IMR-90 (cell line): Measurements from ENCODE around the gene DIPK1B. TPM values are rescaled to one million over a fixed set of nuclear protein-coding genes. Genes with fewer than 3 reads are reported as not detected.

Experiments used
- ATAC-seq: fragments of 200-7000 bp; cut with Tn5 transposase; 2 replicates; pipeline ENCODE4 v1.9.1; 2020; ENCODE audit warnings: low read depth, mild to moderate bottlenecking, moderate library complexity
- BruUV-seq: library from RNA; stranded (reverse); fragments of 400-500 nt; replicated peaks from 2 replicates; lab custom pipeline; 2021; lab: Mats Ljungman, UMichigan
- CTCF ChIA-PET: fragments of 300-600 bp; formaldehyde crosslinking; extraction: SDS; loops from one replicate; lab custom pipeline; 2021; ENCODE audit warnings: antibody characterized with exemption; lab: Yijun Ruan, JAX
- POLR2A ChIA-PET: fragments of 300-600 bp; sonication (Branson Sonifier 250); formaldehyde crosslinking; loops from one replicate; lab custom pipeline; 2022; ENCODE audit warnings: antibody characterized with exemption; ENCODE audit not compliant: unreplicated experiment; lab: Charles Lee
- DNase-seq: peaks from one replicate; pipeline ENCODE4 v3.0.0; 2013
- H2AFZ ChIP-seq: replicated peaks from 2 replicates; pipeline ENCODE3; 2013; ENCODE audit warnings: low read length, mild to moderate bottlenecking; ENCODE audit not compliant: poor library complexity
- H2AK5ac ChIP-seq: 2 replicates; pipeline ENCODE4 v1.6.1; 2013; ENCODE audit warnings: low read depth, low read length, inconsistent platforms
- H2AK9ac ChIP-seq: replicated peaks from 2 replicates; pipeline ENCODE3; 2013; ENCODE audit warnings: mild to moderate bottlenecking, low read depth, low read length, moderate library complexity; ENCODE audit not compliant: poor library complexity
- H2BK120ac ChIP-seq: 2 replicates; pipeline ENCODE4 v1.6.1; 2013; ENCODE audit warnings: low read depth, low read length, inconsistent platforms
- H2BK15ac ChIP-seq: 3 replicates; pipeline ENCODE4 v1.6.1; 2013; ENCODE audit warnings: low read depth, low read length, inconsistent platforms
- H2BK20ac ChIP-seq: 2 replicates; pipeline ENCODE4 v1.6.1; 2013; ENCODE audit warnings: low read depth, mild to moderate bottlenecking, inconsistent platforms, low read length, moderate library complexity
- H2BK5ac ChIP-seq: 2 replicates; pipeline ENCODE4 v1.6.1; 2013; ENCODE audit warnings: mild to moderate bottlenecking, low read depth, low read length, inconsistent platforms; ENCODE audit not compliant: poor library complexity, severe bottlenecking
- H3K14ac ChIP-seq: replicated peaks from 2 replicates; pipeline ENCODE4 v1.6.1; 2013; ENCODE audit warnings: low read depth, low read length, inconsistent platforms
- H3K18ac ChIP-seq: 2 replicates; pipeline ENCODE4 v1.6.1; 2013; ENCODE audit warnings: low read depth, low read length, control low read depth
- H3K23ac ChIP-seq: 2 replicates; pipeline ENCODE4 v1.6.1; 2013; ENCODE audit warnings: low read depth, low read length, inconsistent platforms
- H3K27ac ChIP-seq: 2 replicates; pipeline ENCODE4 v1.5.1; 2013; ENCODE audit warnings: mild to moderate bottlenecking, control low read depth, low read length; ENCODE audit not compliant: insufficient read depth
- H3K27me3 ChIP-seq: 2 replicates; pipeline ENCODE4 v1.6.1; 2013; ENCODE audit warnings: low read length; ENCODE audit not compliant: control insufficient read depth, insufficient read depth
- H3K36me3 ChIP-seq: 2 replicates; pipeline ENCODE4 v1.6.1; 2013; ENCODE audit warnings: low read length, mixed read lengths; ENCODE audit not compliant: control insufficient read depth, insufficient read depth
- H3K4ac ChIP-seq: 2 replicates; pipeline ENCODE4 v1.6.1; 2013; ENCODE audit warnings: low read depth, low read length, inconsistent platforms
- H3K4me1 ChIP-seq: 2 replicates; pipeline ENCODE4 v1.6.1; 2013; ENCODE audit warnings: low read length, mixed read lengths; ENCODE audit not compliant: control insufficient read depth, insufficient read depth
- H3K4me2 ChIP-seq: 2 replicates; pipeline ENCODE4 v1.6.1; 2013; ENCODE audit warnings: low read depth, mild to moderate bottlenecking, control low read depth, low read length, moderate library complexity
- H3K4me3 ChIP-seq: 2 replicates; pipeline ENCODE4 v1.5.1; 2013; ENCODE audit warnings: low read depth, mild to moderate bottlenecking, control low read depth, low read length, moderate library complexity; ENCODE audit not compliant: insufficient read depth
- H3K56ac ChIP-seq: 2 replicates; pipeline ENCODE4 v1.6.1; 2013; ENCODE audit warnings: low read length, inconsistent platforms; ENCODE audit not compliant: insufficient read depth; ENCODE audit errors: extremely low read depth
- H3K79me1 ChIP-seq, 2 experiments: 2 replicates each; pipeline ENCODE4 v1.6.1; 2013; ENCODE audit warnings: low read length in 2 of 2, inconsistent platforms in 1 of 2, low read depth in 1 of 2
- H3K9ac ChIP-seq: 2 replicates; pipeline ENCODE4 v1.6.1; 2013; ENCODE audit warnings: low read depth, low read length, control low read depth
- H3K9me1 ChIP-seq: 2 replicates; pipeline ENCODE4 v1.6.1; 2013; ENCODE audit warnings: low read length, inconsistent platforms; ENCODE audit not compliant: insufficient read depth
- H3K9me3 ChIP-seq: 2 replicates; pipeline ENCODE4 v1.6.1; 2013; ENCODE audit warnings: low read length; ENCODE audit not compliant: control insufficient read depth, insufficient read depth
- H4K20me1 ChIP-seq: 2 replicates; pipeline ENCODE4 v1.6.1; 2013; ENCODE audit warnings: low read length, inconsistent platforms; ENCODE audit not compliant: insufficient read depth
- H4K5ac ChIP-seq: 2 replicates; pipeline ENCODE4 v1.6.1; 2013; ENCODE audit warnings: mild to moderate bottlenecking, low read depth, low read length, control low read depth
- H4K8ac ChIP-seq, 2 experiments: 2 replicates each; pipeline ENCODE4 v1.6.1; 2013; ENCODE audit warnings: low read depth in 2 of 2, low read length in 2 of 2, control low read depth in 1 of 2, inconsistent platforms in 1 of 2
- H4K91ac ChIP-seq: 2 replicates; pipeline ENCODE4 v1.6.1; 2013; ENCODE audit warnings: low read depth, low read length, inconsistent platforms; ENCODE audit not compliant: insufficient read depth
- BHLHE40 ChIP-seq: fragments of 150-350 bp; IDR thresholded peaks from 2 replicates; pipeline ENCODE4 v1.6.1; 2016; ENCODE audit warnings: mild to moderate bottlenecking, low read depth, low read length
- CHD1 ChIP-seq: IDR thresholded peaks from 2 replicates; pipeline ENCODE4 v1.6.1; 2012; ENCODE audit warnings: low read depth, low read length, improper control_type of control experiment
- ELK1 ChIP-seq: fragments of 150-350 bp; IDR thresholded peaks from 2 replicates; pipeline ENCODE4 v1.6.1; 2016; ENCODE audit warnings: low read depth, mild to moderate bottlenecking, low read length, moderate library complexity, borderline replicate concordance
- FOS ChIP-seq: fragments of 150-350 bp; IDR thresholded peaks from 2 replicates; pipeline ENCODE4 v1.6.1; 2016; ENCODE audit warnings: low read depth, low read length
- MAFK ChIP-seq: IDR thresholded peaks from 2 replicates; pipeline ENCODE4 v1.6.1; 2012; ENCODE audit warnings: low read depth, low read length, improper control_type of control experiment
- MAZ ChIP-seq: IDR thresholded peaks from 2 replicates; pipeline ENCODE4 v1.6.1; 2012; ENCODE audit warnings: low read depth, mild to moderate bottlenecking, low read length, improper control_type of control experiment, moderate library complexity, borderline replicate concordance
- MXI1 ChIP-seq: IDR thresholded peaks from 2 replicates; pipeline ENCODE4 v1.6.1; 2012; ENCODE audit warnings: low read depth, mild to moderate bottlenecking, low read length, moderate library complexity, borderline replicate concordance
- NFE2L2 ChIP-seq: fragments of 150-350 bp; IDR thresholded peaks from 2 replicates; pipeline ENCODE4 v1.6.1; 2016; ENCODE audit warnings: low read depth, mild to moderate bottlenecking, low read length
- RAD21 ChIP-seq: IDR thresholded peaks from 2 replicates; pipeline ENCODE4 v1.6.1; 2012; ENCODE audit warnings: low read length, improper control_type of control experiment
- RCOR1 ChIP-seq: IDR thresholded peaks from 2 replicates; pipeline ENCODE4 v1.6.1; 2012; ENCODE audit warnings: mild to moderate bottlenecking, low read length, improper control_type of control experiment; ENCODE audit not compliant: insufficient replicate concordance
- RFX5 ChIP-seq: IDR thresholded peaks from 2 replicates; pipeline ENCODE4 v1.8.0; 2012; ENCODE audit warnings: low read depth, mild to moderate bottlenecking, low read length, moderate library complexity
- SMC3 ChIP-seq: fragments of 150-350 bp; IDR thresholded peaks from 2 replicates; pipeline ENCODE4 v1.6.1; 2016; ENCODE audit warnings: low read depth, mild to moderate bottlenecking, antibody characterized with exemption, low read length, moderate library complexity
- WGBS, 2 experiments: methylation state at CpG; one replicate each; pipeline versions ENCODE4 v1.1.5 to v1.1.7; 2013; ENCODE audit warnings: missing lambda C conversion rate in 2 of 2; ENCODE audit not compliant: insufficient read length in 1 of 2; ENCODE audit errors: extremely low coverage in 2 of 2; 5-methylcytosine and 5-hydroxymethylcytosine counted together
- dilution Hi-C: fragments of 300-500 bp; cut with HindIII; formaldehyde crosslinking; loops from one replicate; pipeline ENCODE4 v1.14.3; 2018; ENCODE audit warnings: low sequenced_read_pairs; ENCODE audit not compliant: unreplicated experiment
- in situ Hi-C: fragments of 300-500 bp; cut with MboI; formaldehyde crosslinking; loops from 3 replicates; pipeline ENCODE4 v1.14.3; 2019; ENCODE audit warnings: low sequenced_read_pairs, inconsistent platforms, mixed read lengths
- intact Hi-C: fragments of 100-400 bp; cut with micrococcal nuclease; formaldehyde crosslinking; loops from 2 replicates; pipeline ENCODE4 v1.10.0; 2022
- polyA plus RNA-seq, 3 experiments: library from polyadenylated mRNA; depleted of rRNA; stranded (reverse); fragments of >200 nt; gene quantifications; 2 replicates each; pipeline ENCODE4 v1.2.3, GENCODE V29; 2012; ENCODE audit warnings: low replicate concordance in 1 of 3
- total RNA-seq: library from RNA; depleted of rRNA; stranded (reverse); fragments of >200 nt; gene quantifications from 2 replicates; pipeline ENCODE4 v1.2.3, GENCODE V29; 2012
- TF ChIP-seq, protein P1 (sequence below): conservative IDR thresholded peaks from 2 replicates; pipeline ENCODE4 v1.5.1; 2012; ENCODE audit warnings: mild to moderate bottlenecking, low read depth, low read length, improper control_type of control experiment
- TF ChIP-seq, protein P2 (sequence below): fragments of 150-350 bp; IDR thresholded peaks from 2 replicates; pipeline ENCODE4 v1.6.1; 2017; ENCODE audit warnings: mild to moderate bottlenecking, antibody characterized with exemption, low read length, low read depth

DIPK1B gene
- total and polyA plus RNA-seq, 2 of the 4 experiments (the other 2 are of a cell fraction) = 3.4 to 7.1 TPM

DNA sequence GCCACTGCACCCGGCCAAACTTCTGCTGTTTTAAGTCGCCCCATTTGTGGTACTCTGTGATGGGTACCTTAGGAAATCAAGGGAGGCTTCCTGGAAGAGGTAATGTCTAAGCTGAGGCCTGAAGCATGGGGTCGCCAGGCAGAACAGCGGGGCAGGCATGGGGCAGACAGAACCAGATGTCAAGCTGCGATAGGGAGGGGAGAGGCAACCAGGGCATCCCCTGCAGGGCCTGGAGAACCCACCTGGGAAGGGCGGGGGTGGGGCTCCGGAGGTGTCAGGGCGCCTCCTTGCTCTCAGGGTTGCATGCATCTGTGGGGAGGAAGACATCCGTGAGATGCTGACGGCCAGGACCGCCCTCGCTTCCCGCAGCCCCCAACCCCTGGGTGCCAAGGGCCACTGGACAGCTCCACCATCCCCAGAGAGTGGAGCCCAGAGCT lies 49.2 kb downstream of the DIPK1B start:
- Histone ChIP-seq H2AFZ (no peak overlapping the region), H2AK9ac (no peak overlapping the region), H4K8ac (no peak overlapping the region), H3K14ac (no peak overlapping the region), H3K4ac (no peak overlapping the region), H2AK5ac (no peak overlapping the region), H2BK20ac (no peak overlapping the region), H3K23ac (no peak overlapping the region), H3K27me3 (peaks cover 1% of the 10 kb centered on the region; the same call in 1 of the 2 replicates), H2BK5ac (no peak overlapping the region), H2BK15ac (no peak overlapping the region), H4K91ac (no peak overlapping the region), H3K36me3 (no peaks in the 10 kb centered on the region), H3K4me3 (no peak overlapping the region), H3K9me1 (no peaks in the 10 kb centered on the region), H3K4me2 (no peak overlapping the region), H2BK120ac (no peak overlapping the region), H3K9me3 (peaks cover under 1% of the 10 kb centered on the region; the same call in 1 of the 2 replicates), H3K9ac (no peak overlapping the region), H4K20me1 (no peaks in the 10 kb centered on the region), H4K5ac (no peak overlapping the region), H3K79me1 (no peaks in the 10 kb centered on the region), H3K27ac (no peak overlapping the region), H3K18ac (no peak overlapping the region), H3K56ac (no peak overlapping the region), H3K4me1 (no peaks in the 10 kb centered on the region)
- no TSS peak for BruUV-seq
- in situ Hi-C loops = no loop called here
- TF ChIP-seq RCOR1 = no peak
- no peak for TF ChIP-seq CHD1
- TF ChIP-seq, protein P1, sequence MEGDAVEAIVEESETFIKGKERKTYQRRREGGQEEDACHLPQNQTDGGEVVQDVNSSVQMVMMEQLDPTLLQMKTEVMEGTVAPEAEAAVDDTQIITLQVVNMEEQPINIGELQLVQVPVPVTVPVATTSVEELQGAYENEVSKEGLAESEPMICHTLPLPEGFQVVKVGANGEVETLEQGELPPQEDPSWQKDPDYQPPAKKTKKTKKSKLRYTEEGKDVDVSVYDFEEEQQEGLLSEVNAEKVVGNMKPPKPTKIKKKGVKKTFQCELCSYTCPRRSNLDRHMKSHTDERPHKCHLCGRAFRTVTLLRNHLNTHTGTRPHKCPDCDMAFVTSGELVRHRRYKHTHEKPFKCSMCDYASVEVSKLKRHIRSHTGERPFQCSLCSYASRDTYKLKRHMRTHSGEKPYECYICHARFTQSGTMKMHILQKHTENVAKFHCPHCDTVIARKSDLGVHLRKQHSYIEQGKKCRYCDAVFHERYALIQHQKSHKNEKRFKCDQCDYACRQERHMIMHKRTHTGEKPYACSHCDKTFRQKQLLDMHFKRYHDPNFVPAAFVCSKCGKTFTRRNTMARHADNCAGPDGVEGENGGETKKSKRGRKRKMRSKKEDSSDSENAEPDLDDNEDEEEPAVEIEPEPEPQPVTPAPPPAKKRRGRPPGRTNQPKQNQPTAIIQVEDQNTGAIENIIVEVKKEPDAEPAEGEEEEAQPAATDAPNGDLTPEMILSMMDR = no peak
- no peak for TF ChIP-seq RAD21
- TF ChIP-seq MAFK = no peak
- TF ChIP-seq NFE2L2 = no peak
- TF ChIP-seq FOS = no peak
- no peak for TF ChIP-seq RFX5
- no peak for TF ChIP-seq SMC3
- no peak for TF ChIP-seq BHLHE40
- no peak for TF ChIP-seq MAZ
- TF ChIP-seq MXI1 = no peak
- TF ChIP-seq, protein P2, sequence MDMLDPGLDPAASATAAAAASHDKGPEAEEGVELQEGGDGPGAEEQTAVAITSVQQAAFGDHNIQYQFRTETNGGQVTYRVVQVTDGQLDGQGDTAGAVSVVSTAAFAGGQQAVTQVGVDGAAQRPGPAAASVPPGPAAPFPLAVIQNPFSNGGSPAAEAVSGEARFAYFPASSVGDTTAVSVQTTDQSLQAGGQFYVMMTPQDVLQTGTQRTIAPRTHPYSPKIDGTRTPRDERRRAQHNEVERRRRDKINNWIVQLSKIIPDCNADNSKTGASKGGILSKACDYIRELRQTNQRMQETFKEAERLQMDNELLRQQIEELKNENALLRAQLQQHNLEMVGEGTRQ = no peak
- TF ChIP-seq ELK1 = no peak
- ChIA-PET POLR2A (interaction anchor here (0.5 kb wide), 1 partner anchor 33 kb away, joined by 3 read pairs; no protein-coding TSS in a partner anchor), CTCF (interaction anchor here (0.6 to 1.7 kb wide), 3 partner anchors 15 to 238 kb away, joined by 3 to 7 read pairs (median 3); no protein-coding TSS in a partner anchor)
- dilution Hi-C loops = no loop called here
- ATAC-seq (no peak), DNase-seq (no peak)
- intact Hi-C loops = no loop called here
- WGBS, 2 experiments = 78% methylated on average over 4 of the region's 13 CpGs; no CpG with 5 or more reads in 1 of the 2 experiments
